Caco-2 (cell line): Measurements from ENCODE around the gene NELL2. TPM values are rescaled to one million over a fixed set of nuclear protein-coding genes. Genes with fewer than 3 reads are reported as not detected.

ENCODE experiments used
- BruUV-seq: library from RNA; stranded (reverse); fragments of 400-500 nt; replicated peaks from 2 replicates; lab custom pipeline; 2021; lab: Mats Ljungman, UMichigan
- CTCF ChIA-PET: fragments of 300-600 bp; sonication (Branson Sonifier 250); formaldehyde crosslinking; loops from one replicate; lab custom pipeline; 2022; ENCODE audit warnings: antibody characterized with exemption; lab: Charles Lee
- POLR2A ChIA-PET: fragments of 300-600 bp; sonication (Branson Sonifier 250); formaldehyde crosslinking; loops from one replicate; lab custom pipeline; 2022; ENCODE audit warnings: antibody characterized with exemption; lab: Charles Lee
- DNase-seq, 2 experiments: peaks; one replicate each; pipeline versions ENCODE4 v3.0.0 to v3.0.0-alpha.2; 2020 to 2022
- H3K27me3 ChIP-seq: replicated peaks from 2 replicates; pipeline ENCODE4 v1.6.0; 2011; ENCODE audit warnings: low read length; ENCODE audit not compliant: control insufficient read depth, insufficient read depth
- H3K36me3 ChIP-seq: 2 replicates; pipeline ENCODE4 v1.5.1; 2011; ENCODE audit warnings: low read length; ENCODE audit not compliant: control insufficient read depth, insufficient read depth
- H3K4me1 ChIP-seq: fragments of 250-450 bp; sonication (Bioruptor Pico); 2 replicates; pipeline ENCODE4 v1.5.1; 2020; ENCODE audit warnings: mild to moderate bottlenecking
- H3K4me3 ChIP-seq: 2 replicates; pipeline ENCODE4 v1.5.1; 2011; ENCODE audit warnings: low read depth, mild to moderate bottlenecking, control low read depth, low read length
- H3K9me3 ChIP-seq: fragments of 250-450 bp; sonication (Bioruptor Pico); 2 replicates; pipeline ENCODE4 v1.5.1; 2020; ENCODE audit warnings: mild to moderate bottlenecking, moderate library complexity
- H3K27ac Mint-ChIP-seq: one replicate; pipeline ENCODE4 v1.8.0; 2022; ENCODE audit warnings: mixed read lengths; ENCODE audit not compliant: unreplicated experiment
- H3K27me3 Mint-ChIP-seq: one replicate; pipeline ENCODE4 v1.8.0; 2022; ENCODE audit warnings: mixed read lengths; ENCODE audit not compliant: insufficient read depth, unreplicated experiment
- H3K36me3 Mint-ChIP-seq: one replicate; pipeline ENCODE4 v1.8.0; 2022; ENCODE audit warnings: mild to moderate bottlenecking, mixed read lengths; ENCODE audit not compliant: insufficient read depth, unreplicated experiment
- H3K4me1 Mint-ChIP-seq: one replicate; pipeline ENCODE4 v1.8.0; 2022; ENCODE audit warnings: low read depth, mixed read lengths; ENCODE audit not compliant: unreplicated experiment
- H3K4me3 Mint-ChIP-seq: one replicate; pipeline ENCODE4 v1.8.0; 2022; ENCODE audit warnings: mild to moderate bottlenecking, moderate library complexity, mixed read lengths; ENCODE audit not compliant: unreplicated experiment
- H3K9me3 Mint-ChIP-seq: one replicate; pipeline ENCODE4 v1.8.0; 2022; ENCODE audit warnings: mixed read lengths; ENCODE audit not compliant: unreplicated experiment
- intact Hi-C: fragments of 100-400 bp; cut with micrococcal nuclease; formaldehyde crosslinking; loops from one replicate; pipeline ENCODE4 v1.10.0; 2022; ENCODE audit not compliant: unreplicated experiment
- total RNA-seq: library from RNA; stranded (reverse); gene quantifications from 2 replicates; pipeline ENCODE4 v1.2.3, GENCODE V29; 2022
- TF ChIP-seq, protein P1 (sequence below), 2 experiments: fragments of 200-600 bp in 1 of 2; IDR thresholded peaks; 1 replicate in 1 of 2; 2 replicates in 1 of 2; pipeline versions ENCODE4 v1.5.1 to v1.8.0; 2011 to 2022; ENCODE audit warnings: antibody characterized with exemption in 1 of 2, control low read depth in 1 of 2, inconsistent platforms in 1 of 2, low read depth in 1 of 2, low read length in 1 of 2, mild to moderate bottlenecking in 1 of 2, moderate library complexity in 1 of 2; ENCODE audit not compliant: insufficient read depth in 1 of 2, severe bottlenecking in 1 of 2, unreplicated experiment in 1 of 2

Gene NELL2
- total RNA-seq, 1 experiment from 2014 or later: 0.70 TPM

- no peak overlapping the region for H3K27ac Mint-ChIP-seq
- BruUV-seq: no TSS peak
- intact Hi-C loops: no loop called here
- Histone ChIP-seq H3K27me3 (no peaks in the 10 kb centered on the region), H3K36me3 (no peaks in the 10 kb centered on the region), H3K9me3 (no peaks in the 10 kb centered on the region), H3K4me1 (no peaks in the 10 kb centered on the region), H3K4me3 (no peak overlapping the region)
- POLR2A ChIA-PET: no interaction called here
- peaks cover 12% of the 10 kb centered on the region for H3K9me3 Mint-ChIP-seq
- no peaks in the 10 kb centered on the region for H3K36me3 Mint-ChIP-seq
- H3K4me1 Mint-ChIP-seq: no peaks in the 10 kb centered on the region
- no peak overlapping the region for H3K4me3 Mint-ChIP-seq
- DNase-seq: no peak
- CTCF ChIA-PET: no interaction called here
- H3K27me3 Mint-ChIP-seq: no peaks in the 10 kb centered on the region
- TF ChIP-seq, protein P1, sequence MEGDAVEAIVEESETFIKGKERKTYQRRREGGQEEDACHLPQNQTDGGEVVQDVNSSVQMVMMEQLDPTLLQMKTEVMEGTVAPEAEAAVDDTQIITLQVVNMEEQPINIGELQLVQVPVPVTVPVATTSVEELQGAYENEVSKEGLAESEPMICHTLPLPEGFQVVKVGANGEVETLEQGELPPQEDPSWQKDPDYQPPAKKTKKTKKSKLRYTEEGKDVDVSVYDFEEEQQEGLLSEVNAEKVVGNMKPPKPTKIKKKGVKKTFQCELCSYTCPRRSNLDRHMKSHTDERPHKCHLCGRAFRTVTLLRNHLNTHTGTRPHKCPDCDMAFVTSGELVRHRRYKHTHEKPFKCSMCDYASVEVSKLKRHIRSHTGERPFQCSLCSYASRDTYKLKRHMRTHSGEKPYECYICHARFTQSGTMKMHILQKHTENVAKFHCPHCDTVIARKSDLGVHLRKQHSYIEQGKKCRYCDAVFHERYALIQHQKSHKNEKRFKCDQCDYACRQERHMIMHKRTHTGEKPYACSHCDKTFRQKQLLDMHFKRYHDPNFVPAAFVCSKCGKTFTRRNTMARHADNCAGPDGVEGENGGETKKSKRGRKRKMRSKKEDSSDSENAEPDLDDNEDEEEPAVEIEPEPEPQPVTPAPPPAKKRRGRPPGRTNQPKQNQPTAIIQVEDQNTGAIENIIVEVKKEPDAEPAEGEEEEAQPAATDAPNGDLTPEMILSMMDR (IDR thresholded peaks at IDR 0.05; ENCODE audit: insufficient read depth in 1 of 2, low read depth in 1 of 2, low read length in 1 of 2, severe bottlenecking in 1 of 2, unreplicated experiment in 1 of 2): no peak
Observed at GRCh38 chr12:44555454-44555853, 320.7 kb downstream of the NELL2 start.

GRCh38 chr12:44551631-44552030 is 324.5 kb downstream of the NELL2 start:
- no peaks in the 10 kb centered on the region for H3K4me1 Mint-ChIP-seq
- H3K4me3 Mint-ChIP-seq: no peak overlapping the region
- H3K9me3 Mint-ChIP-seq: no peaks in the 10 kb centered on the region
- no peaks in the 10 kb centered on the region for H3K9me3 ChIP-seq
- no peaks in the 10 kb centered on the region for H3K36me3 ChIP-seq
- POLR2A ChIA-PET: no interaction called here
- H3K4me3 ChIP-seq: no peak overlapping the region
- no TSS peak for BruUV-seq
- TF ChIP-seq, protein P1 (IDR thresholded peaks at IDR 0.05; ENCODE audit: insufficient read depth in 1 of 2, low read depth in 1 of 2, low read length in 1 of 2, severe bottlenecking in 1 of 2, unreplicated experiment in 1 of 2): no peak
- no peaks in the 10 kb centered on the region for H3K36me3 Mint-ChIP-seq
- no peak overlapping the region for H3K27ac Mint-ChIP-seq
- H3K27me3 ChIP-seq: no peaks in the 10 kb centered on the region
- CTCF ChIA-PET: no interaction called here
- no peaks in the 10 kb centered on the region for H3K27me3 Mint-ChIP-seq
- H3K4me1 ChIP-seq: 0 out of 2 replicates have a peak, but pooled peaks cover 4% of the 10 kb centered on the region
- intact Hi-C loops: no loop called here
- DNase-seq: no peak

DNA sequence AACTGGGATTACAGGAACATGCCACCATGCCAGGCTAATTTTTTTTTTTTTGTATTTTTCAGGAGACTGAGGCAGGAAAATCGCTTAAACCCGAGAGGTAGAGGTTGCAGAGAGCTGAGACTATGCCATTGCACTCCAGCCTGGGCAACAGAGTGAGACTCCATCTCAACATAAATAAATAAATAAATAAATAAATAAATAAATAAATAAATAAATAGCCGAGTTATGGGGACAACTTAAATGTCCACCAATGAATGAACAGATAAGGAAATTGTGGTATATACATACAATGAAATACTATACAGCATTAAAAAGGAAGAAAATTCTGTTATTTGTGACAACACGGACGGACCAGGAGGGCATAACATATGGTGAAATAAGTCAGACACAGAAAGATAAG is 325.7 kb downstream of the NELL2 start:
- Mint-ChIP-seq H3K27me3 (no peaks in the 10 kb centered on the region), H3K9me3 (no peaks in the 10 kb centered on the region), H3K27ac (no peak overlapping the region), H3K4me3 (no peak overlapping the region), H3K36me3 (no peaks in the 10 kb centered on the region), H3K4me1 (no peaks in the 10 kb centered on the region)
- Histone ChIP-seq H3K36me3 (no peaks in the 10 kb centered on the region), H3K4me3 (no peak overlapping the region), H3K4me1 (0 out of 2 replicates have a peak, but pooled peaks cover 4% of the 10 kb centered on the region), H3K9me3 (no peaks in the 10 kb centered on the region), H3K27me3 (no peaks in the 10 kb centered on the region)
- intact Hi-C loops: no loop called here
- BruUV-seq: no TSS peak
- no peak for DNase-seq
- ChIA-PET CTCF (no interaction called here), POLR2A (no interaction called here)
- TF ChIP-seq, protein P1 (IDR thresholded peaks at IDR 0.05; ENCODE audit: insufficient read depth in 1 of 2, low read depth in 1 of 2, low read length in 1 of 2, severe bottlenecking in 1 of 2, unreplicated experiment in 1 of 2): no peak
